GM12878 (cell line): Measurements from ENCODE around the gene MAD1L1. TPM values are rescaled to one million over a fixed set of nuclear protein-coding genes. Genes with fewer than 3 reads are reported as not detected.

ENCODE experiments used
- ATAC-seq: fragments of 200-7000 bp; cut with Tn5 transposase; 3 replicates; pipeline ENCODE4 v1.9.1; 2020; ENCODE audit warnings: mild to moderate bottlenecking, moderate library complexity
- BruUV-seq: library from RNA; stranded (reverse); fragments of 400-500 nt; replicated peaks from 2 replicates; lab custom pipeline; 2021; lab: Mats Ljungman, UMichigan
- CTCF ChIA-PET: fragments of 300-600 bp; sonication (Branson Sonifier 250); formaldehyde crosslinking; extraction: SDS; loops from one replicate; lab custom pipeline; 2021; ENCODE audit warnings: inconsistent platforms; lab: Yijun Ruan, JAX
- POLR2A ChIA-PET: fragments of 350-600 bp; formaldehyde crosslinking; extraction: SDS; loops from one replicate; lab custom pipeline; 2021; ENCODE audit warnings: inconsistent platforms; lab: Charles Lee
- RAD21 ChIA-PET: fragments of 300-600 bp; sonication (Branson Sonifier 250); formaldehyde crosslinking; loops from one replicate; lab custom pipeline; 2023; ENCODE audit warnings: antibody characterized with exemption; ENCODE audit not compliant: unreplicated experiment; lab: Charles Lee
- SMC1A ChIA-PET: fragments of 300-600 bp; sonication (Branson Sonifier 250); formaldehyde crosslinking; loops from one replicate; lab custom pipeline; 2023; ENCODE audit not compliant: unreplicated experiment, uncharacterized antibody; lab: Charles Lee
- DNase-seq: peaks from one replicate; pipeline ENCODE4 v3.0.0-alpha.2; 2011; ENCODE audit warnings: low read depth, low spot score
- FAIRE-seq: peaks from 3 replicates; lab custom pipeline; 2011; peaks lifted over from hg19 to GRCh38; lab: Jason Lieb, UNC
- H2AFZ ChIP-seq: 2 replicates; pipeline ENCODE4 v1.6.0; 2011; ENCODE audit warnings: low read depth, low read length, control low read depth; ENCODE audit not compliant: control insufficient read depth
- H3K27ac ChIP-seq: 2 replicates; pipeline ENCODE4 v1.5.1; 2011; ENCODE audit warnings: control low read depth; ENCODE audit not compliant: control insufficient read depth, insufficient read depth
- H3K27me3 ChIP-seq, 2 experiments: replicated peaks in 1 of 2; 2 replicates each; pipeline versions ENCODE4 v1.6.0 to v1.6.1; 2011; ENCODE audit warnings: low read length in 1 of 2; ENCODE audit not compliant: control insufficient read depth in 2 of 2, insufficient read depth in 2 of 2
- H3K36me3 ChIP-seq, 2 experiments: 2 replicates each; pipeline ENCODE4 v1.5.1; 2011; ENCODE audit warnings: low read length in 1 of 2; ENCODE audit not compliant: control insufficient read depth in 2 of 2, insufficient read depth in 2 of 2
- H3K4me1 ChIP-seq: 2 replicates; pipeline ENCODE4 v1.6.1; 2011; ENCODE audit warnings: mild to moderate bottlenecking, low read length, moderate library complexity, mixed read lengths; ENCODE audit not compliant: control insufficient read depth, insufficient read depth
- H3K4me2 ChIP-seq: 2 replicates; pipeline ENCODE4 v1.6.0; 2011; ENCODE audit warnings: control low read depth; ENCODE audit not compliant: control insufficient read depth, insufficient read depth
- H3K4me3 ChIP-seq: fragments of 200-600 bp; sonication (generic); 2 replicates; pipeline ENCODE4 v1.5.1; 2016
- H3K79me2 ChIP-seq: 2 replicates; pipeline ENCODE4 v1.6.0; 2011; ENCODE audit warnings: low read length; ENCODE audit not compliant: control insufficient read depth, insufficient read depth
- H3K9ac ChIP-seq: 2 replicates; pipeline ENCODE4 v1.8.0; 2011; ENCODE audit warnings: low read length, control low read depth, mixed read lengths; ENCODE audit not compliant: control insufficient read depth, insufficient read depth
- H3K9me3 ChIP-seq: replicated peaks from 3 replicates; pipeline ENCODE4 v1.5.1; 2011; ENCODE audit warnings: mild to moderate bottlenecking, low read length; ENCODE audit not compliant: control insufficient read depth, insufficient read depth
- H4K20me1 ChIP-seq: 2 replicates; pipeline ENCODE4 v1.6.0; 2011; ENCODE audit not compliant: control insufficient read depth, insufficient read depth
- EED ChIP-seq: sonication (generic); IDR thresholded peaks from 2 replicates; pipeline ENCODE4 v1.6.1; 2016; ENCODE audit warnings: antibody characterized with exemption, low read depth
- SUZ12 ChIP-seq: fragments of 200-600 bp; sonication (generic); IDR thresholded peaks from one replicate; pipeline ENCODE4 v1.6.1; 2018; ENCODE audit warnings: antibody characterized with exemption, mild to moderate bottlenecking; ENCODE audit not compliant: unreplicated experiment
- WGBS: methylation state at CpG from one replicate; pipeline ENCODE4 v1.1.6; 2016; ENCODE audit warnings: low lambda C conversion rate; ENCODE audit not compliant: insufficient replicate concordance, insufficient coverage; ENCODE audit errors: missing lambda C conversion rate; 5-methylcytosine and 5-hydroxymethylcytosine counted together
- in situ Hi-C: fragments of 300-500 bp; cut with MboI; formaldehyde crosslinking; loops from 9 replicates; pipeline ENCODE4 v1.14.3; 2018; ENCODE audit warnings: mixed read lengths
- intact Hi-C: fragments of 100-400 bp; cut with micrococcal nuclease; formaldehyde crosslinking; loops from one replicate; pipeline ENCODE4 v1.14.2; 2022; ENCODE audit not compliant: unreplicated experiment
- polyA plus RNA-seq, 11 experiments: library from polyadenylated mRNA; depleted of rRNA in 4 of 11; unstranded in 6 of 11; stranded (reverse) in 5 of 11; fragments of >200 nt; fragmentation: Nextera tagmentation in 4 of 11; fragmentation: Illumina TruSeq in 1 of 11; extraction: Ambion mirVana in 4 of 11; extraction: Trizol in 1 of 11; gene quantifications; 1 replicate in 1 of 11; 2 replicates in 10 of 11; pipeline versions ENCODE4 v1.2.1 to v1.2.3, GENCODE V29; 2011 to 2016; ENCODE audit warnings: inconsistent platforms in 2 of 11, missing spikeins in 2 of 11, low read depth in 1 of 11
- total RNA-seq, 4 experiments: library from RNA; depleted of rRNA in 3 of 4; stranded (reverse); fragments of >200 nt in 3 of 4; fragmentation: Illumina TruSeq in 1 of 4; extraction: Trizol in 1 of 4; gene quantifications; 2 replicates each; pipeline versions ENCODE4 v1.2.1 to v1.2.3, GENCODE V29; 2013 to 2021
- TF ChIP-seq, protein P1 (sequence below): IDR thresholded peaks from 2 replicates; pipeline ENCODE4 v1.6.1; 2012; ENCODE audit warnings: low read depth, low read length, improper control_type of control experiment
- TF ChIP-seq, protein P2 (sequence below): IDR thresholded peaks from 2 replicates; pipeline ENCODE4 v1.6.1; 2011; ENCODE audit warnings: borderline replicate concordance, low read depth, mild to moderate bottlenecking, moderate library complexity, mixed read lengths, low read length; ENCODE audit not compliant: insufficient read depth; ENCODE audit errors: extremely low read length

The MAD1L1 gene
- total and polyA plus RNA-seq, 10 of the 15 experiments (the other 5 are each of a cell fraction or from before 2014, with no cell fraction given): 2.2 to 76.8 (median 38.3) TPM

DNA sequence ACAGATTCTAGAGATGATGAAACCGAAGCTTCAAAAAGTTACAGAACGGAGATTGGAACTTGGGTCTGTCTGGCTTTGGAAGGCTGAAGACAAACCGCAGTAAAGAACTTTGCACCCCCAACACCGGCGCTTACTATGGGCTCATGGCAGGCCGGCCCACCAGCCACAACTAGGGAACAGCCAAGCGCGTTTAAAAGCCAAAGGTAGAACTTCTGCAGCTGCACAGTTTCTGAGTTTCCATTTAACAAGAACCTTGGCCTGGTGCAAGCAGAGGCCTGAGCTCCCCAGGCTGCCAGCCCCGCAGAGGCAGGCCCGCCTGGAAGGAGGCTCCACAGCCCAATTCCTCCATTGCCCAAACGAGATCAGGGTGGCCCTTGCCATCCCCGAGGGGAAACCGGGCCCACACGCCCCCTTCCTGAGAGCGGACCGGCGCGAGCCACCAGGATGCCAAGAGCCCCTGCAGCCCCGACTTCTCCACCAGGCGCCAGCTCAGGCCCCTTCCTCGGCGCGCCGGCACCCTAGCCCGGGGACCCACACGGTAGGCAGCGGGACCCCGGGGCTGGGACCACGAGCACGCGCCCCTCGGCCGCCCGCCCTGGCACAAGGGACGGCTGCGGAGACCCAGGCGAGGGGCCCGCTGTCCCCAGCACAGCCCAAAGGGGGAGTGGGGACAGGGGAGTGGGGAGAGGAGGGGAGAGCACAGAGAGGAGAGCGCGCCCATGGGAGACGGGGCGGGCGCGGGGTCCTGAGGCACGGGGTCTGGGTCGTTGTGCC lies 566 bp downstream of the MAD1L1 start (continued):
- TF ChIP-seq EED: no peak

DNA sequence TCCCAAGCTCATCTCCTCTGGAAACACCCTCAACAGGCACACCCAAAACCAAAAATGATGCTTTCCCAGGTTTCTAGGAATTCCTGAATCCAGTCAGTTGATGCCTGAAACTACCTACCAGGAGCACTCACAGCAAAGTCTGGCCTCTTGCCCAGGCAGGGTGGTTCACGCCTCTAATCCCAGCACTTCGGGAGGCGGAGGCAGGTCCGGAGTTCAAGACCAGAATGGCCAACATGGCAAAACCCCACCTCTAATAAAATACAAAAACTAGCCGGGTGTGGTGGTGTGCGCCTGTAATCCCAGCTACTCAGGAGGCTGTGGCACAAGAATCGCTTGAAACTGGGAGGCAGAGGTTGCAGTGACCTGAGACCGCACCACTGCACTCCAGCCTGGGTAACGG lies 1.9 kb downstream of the MAD1L1 start:
- no peak overlapping the region for H2AFZ ChIP-seq
- H3K9me3 ChIP-seq: no peaks in the 10 kb centered on the region
- H4K20me1 ChIP-seq: no peaks in the 10 kb centered on the region
- POLR2A ChIA-PET: interaction anchor here (2.9 kb wide), 1 partner anchor 11 kb away, joined by 10 read pairs; the partner anchor contains the start of genes MRM2 and NUDT1
- no peak for TF ChIP-seq SUZ12
- TF ChIP-seq, protein P1, sequence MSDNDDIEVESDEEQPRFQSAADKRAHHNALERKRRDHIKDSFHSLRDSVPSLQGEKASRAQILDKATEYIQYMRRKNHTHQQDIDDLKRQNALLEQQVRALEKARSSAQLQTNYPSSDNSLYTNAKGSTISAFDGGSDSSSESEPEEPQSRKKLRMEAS: no peak
- TF ChIP-seq, protein P2, sequence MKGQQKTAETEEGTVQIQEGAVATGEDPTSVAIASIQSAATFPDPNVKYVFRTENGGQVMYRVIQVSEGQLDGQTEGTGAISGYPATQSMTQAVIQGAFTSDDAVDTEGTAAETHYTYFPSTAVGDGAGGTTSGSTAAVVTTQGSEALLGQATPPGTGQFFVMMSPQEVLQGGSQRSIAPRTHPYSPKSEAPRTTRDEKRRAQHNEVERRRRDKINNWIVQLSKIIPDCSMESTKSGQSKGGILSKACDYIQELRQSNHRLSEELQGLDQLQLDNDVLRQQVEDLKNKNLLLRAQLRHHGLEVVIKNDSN: no peak
- TF ChIP-seq, all 136 proteins: peak for 0
- intact Hi-C loops: no loop called here
- Histone ChIP-seq H3K27ac (no peak overlapping the region), H3K4me3 (no peak overlapping the region), H3K79me2 (peaks cover 40% of the 10 kb centered on the region), H3K4me2 (peak overlapping the region; percentile 17; the same call in 1 of the 2 replicates), H3K27me3 (no peaks in the 10 kb centered on the region), H3K4me1 (no peaks in the 10 kb centered on the region), H3K9ac (no peak overlapping the region), H3K36me3 (peaks cover 12% of the 10 kb centered on the region in 2 experiments)
- ChIA-PET SMC1A (interaction anchor here (1.4 to 2.9 kb wide), 3 partner anchors 10 to 117 kb away, joined by 3 to 9 read pairs (median 4); no protein-coding TSS in a partner anchor), RAD21 (no interaction called here), CTCF (interaction anchor here (0.6 to 1.0 kb wide), 3 partner anchors 10 to 90 kb away, joined by 3 to 4 read pairs (median 4); no protein-coding TSS in a partner anchor)
- FAIRE-seq: no peak
- in situ Hi-C loops: no loop called here
- DNase-seq: no peak
- BruUV-seq: no TSS peak
- ATAC-seq: no peak
- 97% methylated on average over 9 of the region's 9 CpGs for WGBS
